T47D (cell line): ENCODE measurements around the gene TSPAN9.

Experiments
- DNase-seq, 2 experiments: peaks; one replicate each; pipeline versions ENCODE4 v3.0.0 to v3.0.0-alpha.2; 2011 to 2012; ENCODE audit warnings: low read depth in 1 of 2, low spot score in 1 of 2
- JUND ChIP-seq: IDR thresholded peaks from 2 replicates; pipeline ENCODE4 v1.6.1; 2012; ENCODE audit warnings: low read depth
- in situ Hi-C: cut with HindIII; loops from 2 replicates; pipeline ENCODE4 v1.10.0; 2016; ENCODE audit warnings: low sequenced_read_pairs, low pct_unique_long_range_greater_than_20kb

TSPAN9 gene

GRCh38 chr12:3300833-3301401 is 223.7 kb downstream of the TSPAN9 start:
- no peak for DNase-seq
- no peak for TF ChIP-seq JUND
- in situ Hi-C loops = no loop called here

- no peak for TF ChIP-seq JUND
- DNase-seq = no peak
- in situ Hi-C loops = no loop called here
These were observed 225.3 kb downstream of the TSPAN9 start for GRCh38 chr12:3302401-3303041.

GRCh38 chr12:3303410-3304136 is 226.4 kb downstream of the TSPAN9 start:
- in situ Hi-C loops = no loop called here
- DNase-seq = peak in 1 of 2 experiments; percentile 66
- no peak for TF ChIP-seq JUND

- no peak for TF ChIP-seq JUND
- DNase-seq = no peak
- in situ Hi-C loops = no loop called here
These were observed 227.4 kb downstream of the TSPAN9 start for GRCh38 chr12:3304436-3305165.

- in situ Hi-C loops = no loop called here
These were observed 228.3 kb downstream of the TSPAN9 start for GRCh38 chr12:3305464-3305863.

GRCh38 chr12:3305904-3306619 is 228.9 kb downstream of the TSPAN9 start:
- no peak for DNase-seq
- in situ Hi-C loops = no loop called here
- TF ChIP-seq JUND = no peak

More at GRCh38 chr12:3305464-3305863, 228.3 kb downstream of the TSPAN9 start:
- no peak for DNase-seq
- no peak for TF ChIP-seq JUND

GRCh38 chr12:3307389-3307788 is 230.2 kb downstream of the TSPAN9 start:
- no peak for DNase-seq
- in situ Hi-C loops = no loop called here
- no peak for TF ChIP-seq JUND

- in situ Hi-C loops = no loop called here
- DNase-seq = no peak
- no peak for TF ChIP-seq JUND
These were observed 230.9 kb downstream of the TSPAN9 start for GRCh38 chr12:3308063-3308462.

GRCh38 chr12:3308609-3309008 is 231.4 kb downstream of the TSPAN9 start:
- no peak for TF ChIP-seq JUND
- in situ Hi-C loops = no loop called here
- no peak for DNase-seq

GRCh38 chr12:3309805-3310204 is 232.6 kb downstream of the TSPAN9 start:
- TF ChIP-seq JUND = no peak
- no peak for DNase-seq
- in situ Hi-C loops = no loop called here

GRCh38 chr12:3310271-3311026 is 233.3 kb downstream of the TSPAN9 start:
- in situ Hi-C loops = no loop called here

GRCh38 chr12:3311027-3311402 is 233.8 kb downstream of the TSPAN9 start:
- no peak for TF ChIP-seq JUND
- in situ Hi-C loops = no loop called here
- DNase-seq = no peak

More at GRCh38 chr12:3310271-3311026, 233.3 kb downstream of the TSPAN9 start:
- DNase-seq = no peak
- no peak for TF ChIP-seq JUND
